Vagina (tissue), 2 donors: ENCODE results near the gene MARCHF3. TPM values are rescaled to one million over a fixed set of nuclear protein-coding genes. Genes with fewer than 3 reads are reported as not detected.

ENCODE experiments used
- DNase-seq, 2 donors: peaks; one replicate each; pipeline ENCODE4 v3.0.0-alpha.2; 2017; ENCODE audit errors: extremely low spot score in 2 of 2
- H3K27ac ChIP-seq: fragments of 200-600 bp; sonication (generic); one replicate; pipeline ENCODE4 v1.5.1; 2019
- H3K27me3 ChIP-seq: fragments of 200-600 bp; sonication (generic); one replicate; pipeline ENCODE4 v1.5.1; 2019
- H3K36me3 ChIP-seq, 2 donors: fragments of 200-600 bp; sonication (generic); one replicate each; pipeline ENCODE4 v1.5.1; 2017 to 2019
- H3K4me1 ChIP-seq: fragments of 200-600 bp; sonication (generic); one replicate; pipeline ENCODE4 v1.5.1; 2019
- H3K4me3 ChIP-seq, 2 donors: fragments of 200-600 bp; sonication (generic); 1 replicate in 1 of 2; 2 replicates in 1 of 2; pipeline ENCODE4 v1.5.1; 2016 to 2019
- H3K9me3 ChIP-seq: fragments of 200-600 bp; sonication (generic); one replicate; pipeline ENCODE4 v1.5.1; 2019
- POLR2A ChIP-seq, 2 donors: fragments of 450-650 bp; IDR thresholded peaks; one replicate each; pipeline ENCODE4 v1.6.1; 2017; ENCODE audit warnings: antibody characterized with exemption in 2 of 2, mild to moderate bottlenecking in 2 of 2, moderate library complexity in 2 of 2
- POLR2AphosphoS5 ChIP-seq, 2 donors: sonication (generic); formaldehyde crosslinking; IDR thresholded peaks; one replicate each; pipeline ENCODE4 v1.9.0; 2017; ENCODE audit warnings: antibody characterized with exemption in 2 of 2, mild to moderate bottlenecking in 2 of 2, low read depth in 1 of 2; ENCODE audit not compliant: insufficient read depth in 1 of 2
- intact Hi-C: fragments of 100-400 bp; cut with DNase I; formaldehyde crosslinking; loops from one replicate; pipeline ENCODE4 v1.15.1; 2023
- total RNA-seq: library from RNA; depleted of rRNA; stranded (reverse); fragments of >200 nt; gene quantifications from one replicate; pipeline ENCODE4 v1.2.3, GENCODE V29; 2016
- TF ChIP-seq, protein P1 (sequence below), 3 experiments: fragments of 450-650 bp in 2 of 3; fragments of 200-600 bp in 1 of 3; sonication (generic) in 1 of 3; IDR thresholded peaks; one replicate each; pipeline ENCODE4 v1.5.1; 2017 to 2019; ENCODE audit warnings: antibody characterized with exemption in 3 of 3, mild to moderate bottlenecking in 2 of 3, moderate library complexity in 2 of 3

Gene MARCHF3
- total RNA-seq, 1 donor from 2014 or later = 2.0 TPM

GRCh38 chr5:127012916-127013315 is 17.4 kb downstream of the MARCHF3 start:
- H3K4me3 ChIP-seq = no peak overlapping the region
- H3K9me3 ChIP-seq = no peaks in the 10 kb centered on the region
- intact Hi-C loops = no loop called here
- H3K27ac ChIP-seq = no peak overlapping the region
- TF ChIP-seq, protein P1, sequence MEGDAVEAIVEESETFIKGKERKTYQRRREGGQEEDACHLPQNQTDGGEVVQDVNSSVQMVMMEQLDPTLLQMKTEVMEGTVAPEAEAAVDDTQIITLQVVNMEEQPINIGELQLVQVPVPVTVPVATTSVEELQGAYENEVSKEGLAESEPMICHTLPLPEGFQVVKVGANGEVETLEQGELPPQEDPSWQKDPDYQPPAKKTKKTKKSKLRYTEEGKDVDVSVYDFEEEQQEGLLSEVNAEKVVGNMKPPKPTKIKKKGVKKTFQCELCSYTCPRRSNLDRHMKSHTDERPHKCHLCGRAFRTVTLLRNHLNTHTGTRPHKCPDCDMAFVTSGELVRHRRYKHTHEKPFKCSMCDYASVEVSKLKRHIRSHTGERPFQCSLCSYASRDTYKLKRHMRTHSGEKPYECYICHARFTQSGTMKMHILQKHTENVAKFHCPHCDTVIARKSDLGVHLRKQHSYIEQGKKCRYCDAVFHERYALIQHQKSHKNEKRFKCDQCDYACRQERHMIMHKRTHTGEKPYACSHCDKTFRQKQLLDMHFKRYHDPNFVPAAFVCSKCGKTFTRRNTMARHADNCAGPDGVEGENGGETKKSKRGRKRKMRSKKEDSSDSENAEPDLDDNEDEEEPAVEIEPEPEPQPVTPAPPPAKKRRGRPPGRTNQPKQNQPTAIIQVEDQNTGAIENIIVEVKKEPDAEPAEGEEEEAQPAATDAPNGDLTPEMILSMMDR (IDR thresholded peaks at IDR 0.05) = no peak
- TF ChIP-seq POLR2AphosphoS5 (IDR thresholded peaks at IDR 0.05; ENCODE audit: insufficient read depth in 1 of 2, low read depth in 1 of 2) (no peak), POLR2A (IDR thresholded peaks at IDR 0.05) (no peak)
- H3K4me1 ChIP-seq = no peaks in the 10 kb centered on the region
- H3K27me3 ChIP-seq = no peaks in the 10 kb centered on the region
- DNase-seq = no peak
- no peaks in the 10 kb centered on the region for H3K36me3 ChIP-seq

DNA sequence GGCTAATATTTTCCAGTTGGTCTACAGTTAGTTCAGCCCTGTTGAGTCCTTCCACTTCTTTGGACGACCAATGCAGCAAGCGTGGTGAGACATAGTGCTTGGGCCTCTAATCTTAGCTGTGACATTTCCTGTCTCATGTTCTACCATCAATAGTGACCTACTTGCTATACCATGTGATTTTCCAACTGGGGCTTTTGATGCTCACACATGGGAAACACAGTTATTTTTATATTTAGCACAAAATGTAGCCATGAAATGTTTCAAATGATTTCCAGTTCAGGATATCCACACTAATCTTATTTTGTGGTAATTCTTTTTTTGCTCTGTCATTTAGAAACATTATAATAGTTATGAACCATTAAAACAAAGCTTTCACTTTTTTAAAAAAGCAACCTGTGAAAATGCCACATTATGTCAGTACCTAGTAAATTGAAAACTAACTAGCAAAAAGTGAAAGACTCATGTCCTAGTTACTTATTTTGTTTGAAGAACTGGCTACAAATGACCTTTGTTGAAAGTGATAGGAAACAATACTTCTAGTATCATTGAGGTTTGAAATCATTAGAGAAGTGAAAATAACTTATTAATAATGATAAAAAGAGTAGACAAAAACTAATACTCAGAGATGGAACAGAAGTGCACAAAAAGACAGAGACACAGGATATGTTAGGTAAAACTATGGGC is 18.3 kb downstream of the MARCHF3 start:
- no peaks in the 10 kb centered on the region for H3K9me3 ChIP-seq
- H3K36me3 ChIP-seq = no peaks in the 10 kb centered on the region
- H3K27me3 ChIP-seq = no peaks in the 10 kb centered on the region
- intact Hi-C loops = no loop called here
- TF ChIP-seq, protein P1 (IDR thresholded peaks at IDR 0.05) = no peak
- TF ChIP-seq POLR2AphosphoS5 (IDR thresholded peaks at IDR 0.05; ENCODE audit: insufficient read depth in 1 of 2, low read depth in 1 of 2) (no peak), POLR2A (IDR thresholded peaks at IDR 0.05) (no peak)
- no peak for DNase-seq
- H3K4me1 ChIP-seq = no peaks in the 10 kb centered on the region
- H3K4me3 ChIP-seq = no peak overlapping the region
- H3K27ac ChIP-seq = no peak overlapping the region

DNA sequence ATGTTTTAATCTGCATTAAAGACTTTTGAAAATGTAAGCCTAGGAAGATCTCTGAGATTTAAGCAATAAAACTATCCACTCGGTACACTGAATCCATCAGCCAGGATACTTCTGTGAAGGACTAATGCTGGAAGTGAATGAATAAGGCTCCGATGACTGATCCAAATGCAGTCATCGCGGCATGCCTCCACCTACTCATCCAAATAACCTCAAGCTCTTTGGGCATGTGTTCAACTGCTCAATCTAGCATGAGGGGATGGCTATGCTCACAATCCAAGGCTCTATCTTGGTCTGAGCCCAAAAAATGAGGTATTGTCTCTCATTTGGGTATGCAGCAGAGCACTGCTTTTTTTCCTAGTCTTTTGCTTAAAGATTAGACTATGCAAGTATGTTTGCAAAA is 19.2 kb downstream of the MARCHF3 start:
- intact Hi-C loops = no loop called here

GRCh38 chr5:127010362-127010761 is 20.0 kb downstream of the MARCHF3 start:
- intact Hi-C loops = no loop called here
- Histone ChIP-seq H3K36me3 (no peaks in the 10 kb centered on the region), H3K27ac (no peak overlapping the region), H3K4me1 (no peaks in the 10 kb centered on the region), H3K4me3 (no peak overlapping the region), H3K9me3 (no peaks in the 10 kb centered on the region), H3K27me3 (no peaks in the 10 kb centered on the region)
- TF ChIP-seq, protein P1 (IDR thresholded peaks at IDR 0.05) = no peak
- no peak for TF ChIP-seq POLR2A (IDR thresholded peaks at IDR 0.05)
- TF ChIP-seq POLR2AphosphoS5 (IDR thresholded peaks at IDR 0.05; ENCODE audit: insufficient read depth in 1 of 2, low read depth in 1 of 2) = no peak
- no peak for DNase-seq

More for the DNA sequence above, 19.2 kb downstream of the MARCHF3 start:
- TF ChIP-seq, protein P1 (IDR thresholded peaks at IDR 0.05) = no peak
- no peak for TF ChIP-seq POLR2AphosphoS5 (IDR thresholded peaks at IDR 0.05; ENCODE audit: insufficient read depth in 1 of 2, low read depth in 1 of 2)
- TF ChIP-seq POLR2A (IDR thresholded peaks at IDR 0.05) = no peak
- Histone ChIP-seq H3K36me3 (no peaks in the 10 kb centered on the region), H3K4me1 (no peaks in the 10 kb centered on the region), H3K27ac (no peak overlapping the region), H3K27me3 (no peaks in the 10 kb centered on the region), H3K9me3 (no peaks in the 10 kb centered on the region), H3K4me3 (no peak overlapping the region)
- DNase-seq = no peak

- Histone ChIP-seq H3K9me3 (no peaks in the 10 kb centered on the region), H3K27ac (no peak overlapping the region), H3K4me3 (no peak overlapping the region), H3K27me3 (no peaks in the 10 kb centered on the region), H3K4me1 (no peaks in the 10 kb centered on the region), H3K36me3 (no peaks in the 10 kb centered on the region)
- intact Hi-C loops = no loop called here
- DNase-seq = no peak
- TF ChIP-seq POLR2AphosphoS5 (IDR thresholded peaks at IDR 0.05; ENCODE audit: insufficient read depth in 1 of 2, low read depth in 1 of 2) (no peak), POLR2A (IDR thresholded peaks at IDR 0.05) (no peak)
- TF ChIP-seq, protein P1 (IDR thresholded peaks at IDR 0.05) = no peak
Measured at GRCh38 chr5:127009784-127010183, 20.6 kb downstream of the MARCHF3 start.
